ENCODE measurements around the gene TNNC1.

Gene TNNC1

DNA sequence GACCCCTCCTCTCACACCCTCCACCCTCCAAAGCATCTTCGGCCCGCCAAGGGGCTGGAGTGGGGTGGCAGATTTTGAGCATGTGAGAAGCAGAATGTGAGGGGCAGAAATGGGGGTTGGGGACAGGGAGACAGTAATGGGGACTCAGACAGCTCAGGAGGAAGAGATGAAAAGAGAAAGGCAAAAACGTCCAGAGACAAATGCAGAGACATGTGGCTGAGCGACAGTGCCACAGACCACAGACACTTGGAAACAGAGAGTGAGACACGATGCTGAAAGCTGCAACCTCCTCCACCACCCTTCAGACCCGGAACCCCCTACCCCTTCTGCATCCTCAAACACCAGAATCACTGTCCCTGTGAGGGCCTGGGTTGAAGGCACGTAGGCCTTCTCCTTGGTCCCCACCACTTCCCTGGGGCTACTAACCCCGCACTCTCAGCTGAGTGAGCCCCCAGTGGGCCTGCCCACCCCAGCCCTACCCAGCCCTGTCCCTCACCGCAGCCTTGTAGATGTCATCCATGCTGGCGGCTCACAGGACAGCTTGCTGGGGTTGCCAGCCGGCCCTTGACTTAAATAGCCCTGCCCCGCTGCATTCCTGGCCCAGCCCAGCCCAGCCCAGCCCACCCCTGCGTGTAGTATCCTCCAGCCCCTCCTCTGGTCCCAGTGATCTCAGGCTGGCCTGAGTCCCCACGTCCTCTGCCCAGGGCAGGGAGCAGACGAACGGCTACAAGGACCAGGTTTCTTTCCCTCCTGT lies at the start of gene TNNC1:
Gene TNNC1, minus strand, starts transcription at position 546 of the 754 bp plus-strand sequence. Its CDS starts 26 bp downstream, at position 520.
- no peak for DNase-seq

DNA sequence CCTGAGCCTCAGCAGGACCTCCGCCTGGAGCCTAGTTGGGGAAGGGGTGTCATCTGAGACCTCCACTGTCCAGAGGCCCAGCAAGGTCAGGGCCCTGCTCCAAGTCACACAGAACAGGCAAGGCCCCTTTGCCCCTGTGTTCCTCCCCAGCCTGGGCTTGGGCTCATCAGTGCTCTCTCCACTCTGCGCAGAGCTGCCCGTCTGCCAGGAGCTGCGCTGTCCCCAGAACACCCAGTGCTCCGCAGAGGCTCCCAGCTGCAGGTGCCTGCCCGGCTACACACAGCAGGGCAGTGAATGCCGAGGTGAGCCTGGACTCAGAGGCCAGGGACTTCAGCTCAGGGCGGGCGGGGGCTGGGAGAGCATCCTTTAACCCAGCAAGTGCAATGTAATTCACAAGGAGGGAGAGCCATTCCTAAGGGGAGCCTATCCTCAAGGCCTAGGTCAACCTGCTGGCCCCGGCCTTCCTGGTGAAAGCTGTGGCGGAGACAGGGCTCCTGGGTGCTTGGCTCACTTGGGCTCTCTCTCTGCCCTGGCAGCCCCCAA lies 49.0 kb upstream of the TNNC1 start:
- DNase-seq = no peak

DNA sequence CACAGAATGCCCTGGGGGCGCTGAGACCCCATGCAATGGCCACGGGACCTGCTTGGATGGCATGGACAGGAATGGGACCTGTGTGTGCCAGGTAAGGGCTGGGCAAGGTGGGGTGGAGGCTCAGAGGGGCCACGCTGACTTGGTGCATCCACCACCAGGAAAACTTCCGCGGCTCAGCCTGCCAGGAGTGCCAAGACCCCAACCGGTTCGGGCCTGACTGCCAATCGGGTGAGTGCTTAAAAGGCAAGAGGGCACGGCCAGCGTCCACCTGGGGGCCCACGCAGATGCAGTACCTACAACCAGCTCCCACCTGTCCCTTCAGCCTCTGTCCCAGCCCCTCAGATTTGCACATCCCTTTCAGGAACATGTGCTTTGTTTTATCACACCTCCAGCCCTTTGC lies 48.2 kb upstream of the TNNC1 start:
- DNase-seq = no peak

- no peak for DNase-seq
Measured at GRCh38 chr3:52501046-52501445, 47.2 kb upstream of the TNNC1 start.

GRCh38 chr3:52498137-52499054 lies 44.6 kb upstream of the TNNC1 start:
- DNase-seq = peak; percentile 100

GRCh38 chr3:52495777-52496602 lies 42.1 kb upstream of the TNNC1 start:
- DNase-seq = peak; percentile 71

DNA sequence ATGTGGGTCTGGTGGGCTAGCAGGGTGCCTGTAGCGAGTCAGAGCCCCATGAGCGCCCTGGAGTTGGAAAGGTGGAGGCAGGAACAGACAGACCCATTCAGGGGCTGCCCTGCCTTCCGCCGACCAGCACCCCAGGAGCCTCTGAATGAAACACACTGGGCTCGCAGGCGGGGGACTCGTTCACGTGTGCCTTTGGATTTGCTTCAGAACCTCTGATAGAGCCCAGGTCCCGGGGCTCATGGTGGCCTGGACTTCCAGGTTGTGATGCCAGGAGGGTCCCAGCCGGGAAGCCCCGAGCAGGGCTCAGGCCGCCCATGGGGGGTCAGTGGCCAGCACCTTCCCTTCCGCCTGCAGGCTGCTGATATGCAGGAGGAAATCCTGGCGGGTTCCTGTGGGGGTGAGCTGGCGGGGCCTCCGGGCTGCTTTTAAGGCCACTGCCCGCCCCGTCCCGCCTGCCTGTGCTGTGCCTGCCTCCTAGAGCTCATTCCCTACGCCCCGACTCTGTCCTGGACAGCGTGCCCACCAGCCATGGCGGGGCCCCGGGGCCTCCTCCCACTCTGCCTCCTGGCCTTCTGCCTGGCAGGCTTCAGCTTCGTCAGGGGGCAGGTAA lies 41.1 kb upstream of the TNNC1 start, which contains the start of gene STAB1:
Gene STAB1, plus strand, starts transcription at position 453 of the 610 bp plus-strand sequence. Its CDS starts 76 bp downstream, at position 529.
- no peak for DNase-seq

DNA sequence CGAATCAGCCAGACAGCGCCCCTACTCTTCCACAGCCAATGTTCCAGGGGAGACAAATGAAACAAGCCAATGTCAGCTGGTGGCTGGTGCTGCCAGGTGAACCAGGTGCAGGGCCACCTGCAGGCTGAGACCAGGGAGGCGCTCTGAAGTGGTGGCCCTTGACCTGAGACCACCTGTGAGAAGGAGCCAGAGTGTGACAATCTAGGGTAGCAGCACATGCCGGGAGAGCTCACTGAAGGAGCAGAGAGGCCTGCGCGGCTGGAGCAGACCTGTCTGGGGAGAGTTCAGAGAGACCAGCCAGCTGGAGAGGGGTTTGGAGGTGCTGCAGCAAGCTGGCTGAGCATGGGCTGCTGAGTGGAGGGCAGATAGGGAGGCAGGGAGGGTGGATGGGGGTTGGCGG lies 40.6 kb upstream of the TNNC1 start:
- no peak for DNase-seq

- DNase-seq = no peak
Measured at GRCh38 chr3:52493232-52494017, 39.6 kb upstream of the TNNC1 start.

DNA sequence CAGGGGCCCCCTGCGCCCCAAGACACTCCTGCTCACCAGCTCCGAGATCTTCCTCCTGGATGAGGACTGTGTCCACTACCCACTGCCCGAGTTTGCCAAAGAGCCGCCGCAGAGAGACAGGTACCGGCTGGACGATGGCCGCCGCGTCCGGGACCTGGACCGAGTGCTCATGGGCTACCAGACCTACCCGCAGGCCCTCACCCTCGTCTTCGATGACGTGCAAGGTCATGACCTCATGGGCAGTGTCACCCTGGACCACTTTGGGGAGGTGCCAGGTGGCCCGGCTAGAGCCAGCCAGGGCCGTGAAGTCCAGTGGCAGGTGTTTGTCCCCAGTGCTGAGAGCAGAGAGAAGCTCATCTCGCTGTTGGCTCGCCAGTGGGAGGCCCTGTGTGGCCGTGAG lies 38.2 kb upstream of the TNNC1 start:
- DNase-seq = no peak

DNA sequence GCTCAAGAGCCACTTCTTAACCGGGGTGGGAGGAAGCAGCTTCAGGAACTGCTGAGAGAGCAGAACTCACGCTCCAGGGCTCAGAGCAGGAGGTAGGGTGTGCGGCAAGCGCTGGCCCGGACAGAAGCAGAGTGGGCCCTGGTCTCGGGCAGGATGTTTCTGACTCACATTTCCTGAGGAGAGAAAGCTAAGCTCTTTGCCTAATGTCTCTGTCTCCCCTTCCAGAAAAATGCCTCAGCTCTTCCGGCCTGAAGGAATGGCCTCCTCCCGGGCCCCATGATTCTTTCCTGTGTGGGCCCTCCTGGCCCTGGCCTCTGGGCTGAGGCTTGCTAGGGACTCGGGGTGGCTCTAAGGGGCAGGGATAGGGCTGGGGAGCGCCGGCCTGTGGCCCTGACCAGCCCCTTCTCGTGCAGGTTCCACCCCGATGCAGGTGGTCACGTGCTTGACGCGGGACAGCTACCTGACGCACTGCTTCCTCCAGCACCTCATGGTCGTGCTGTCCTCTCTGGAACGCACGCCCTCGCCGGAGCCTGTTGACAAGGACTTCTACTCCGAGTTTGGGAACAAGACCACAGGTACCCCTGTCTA lies 37.2 kb upstream of the TNNC1 start:
- no peak for DNase-seq

DNA sequence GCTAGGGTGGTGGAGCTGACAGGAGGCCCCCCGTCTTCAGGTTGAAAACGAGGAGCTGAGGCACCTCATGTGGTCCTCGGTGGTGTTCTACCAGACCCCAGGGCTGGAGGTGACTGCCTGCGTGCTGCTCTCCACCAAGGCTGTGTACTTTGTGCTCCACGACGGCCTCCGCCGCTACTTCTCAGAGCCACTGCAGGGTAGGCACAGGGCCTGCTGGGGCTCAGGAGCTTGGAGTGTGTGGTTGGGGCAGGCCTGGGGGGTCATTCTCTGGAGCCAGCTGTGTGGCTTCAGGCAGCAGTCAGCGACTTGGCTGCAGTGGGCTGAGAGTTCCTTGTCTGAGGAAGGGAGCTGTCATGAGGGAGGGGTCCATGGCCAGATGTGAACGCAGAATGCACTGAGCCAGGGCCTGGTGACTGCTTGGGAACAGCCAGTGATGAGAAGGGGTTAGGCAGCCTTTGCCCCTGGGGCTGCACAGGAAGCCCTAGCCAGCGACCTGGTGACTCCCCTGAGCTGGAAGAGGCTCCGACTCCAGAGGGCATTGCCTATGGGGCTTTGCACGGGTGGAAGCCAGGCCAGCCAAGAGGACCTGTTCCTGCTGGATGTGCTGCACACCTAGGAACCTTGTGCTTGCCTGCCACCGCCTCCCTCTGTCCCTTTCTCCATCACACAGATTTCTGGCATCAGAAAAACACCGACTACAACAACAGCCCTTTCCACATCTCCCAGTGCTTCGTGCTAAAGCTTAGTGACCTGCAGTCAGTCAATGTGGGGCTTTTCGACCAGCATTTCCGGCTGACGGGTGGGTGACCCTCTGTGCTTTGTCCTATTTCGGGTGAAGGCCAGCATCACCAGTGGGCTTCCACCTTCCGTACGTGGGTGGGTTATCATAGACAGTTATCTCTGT lies 36.4 kb upstream of the TNNC1 start:
- no peak for DNase-seq

GRCh38 chr3:52489453-52489852 lies 35.6 kb upstream of the TNNC1 start:
- no peak for DNase-seq

DNA sequence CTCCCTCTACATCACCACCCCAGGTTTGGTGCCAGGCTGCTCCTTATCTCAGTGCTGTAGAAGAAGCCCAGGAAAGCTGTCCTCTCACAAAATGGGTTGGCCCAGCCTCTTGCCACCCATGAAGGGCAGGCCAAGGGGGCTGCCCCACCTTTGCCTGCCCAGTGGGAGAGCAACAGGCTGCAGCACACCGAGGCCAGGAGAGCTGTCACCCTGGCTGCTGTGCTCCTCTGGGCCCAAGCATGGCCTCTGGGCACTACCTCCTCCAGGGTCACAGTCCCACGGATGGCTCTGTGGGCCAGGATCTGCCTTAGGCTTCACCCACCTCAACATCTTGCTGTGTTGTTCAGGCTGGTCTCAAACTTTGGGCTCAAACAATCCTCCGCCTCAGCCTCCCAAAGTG lies 34.9 kb upstream of the TNNC1 start:
- no peak for DNase-seq

GRCh38 chr3:52487788-52488691 lies 34.2 kb upstream of the TNNC1 start:
- DNase-seq = no peak

DNA sequence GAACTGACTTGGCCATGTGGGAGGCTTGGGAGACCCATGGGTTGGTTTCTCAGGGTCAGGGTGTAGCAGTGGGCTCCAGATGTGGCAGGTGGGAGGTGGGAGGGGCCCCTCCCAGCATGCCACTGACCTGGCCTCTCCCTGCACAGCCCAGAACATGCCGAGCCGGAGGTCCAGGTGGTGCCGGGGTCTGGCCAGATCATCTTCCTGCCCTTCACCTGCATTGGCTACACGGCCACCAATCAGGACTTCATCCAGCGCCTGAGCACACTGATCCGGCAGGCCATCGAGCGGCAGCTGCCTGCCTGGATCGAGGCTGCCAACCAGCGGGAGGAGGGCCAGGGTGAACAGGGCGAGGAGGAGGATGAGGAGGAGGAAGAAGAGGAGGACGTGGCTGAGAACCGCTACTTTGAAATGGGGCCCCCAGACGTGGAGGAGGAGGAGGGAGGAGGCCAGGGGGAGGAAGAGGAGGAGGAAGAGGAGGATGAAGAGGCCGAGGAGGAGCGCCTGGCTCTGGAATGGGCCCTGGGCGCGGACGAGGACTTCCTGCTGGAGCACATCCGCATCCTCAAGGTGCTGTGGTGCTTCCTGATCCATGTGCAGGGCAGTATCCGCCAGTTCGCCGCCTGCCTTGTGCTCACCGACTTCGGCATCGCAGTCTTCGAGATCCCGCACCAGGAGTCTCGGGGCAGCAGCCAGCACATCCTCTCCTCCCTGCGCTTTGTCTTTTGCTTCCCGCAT lies 33.4 kb upstream of the TNNC1 start:
- DNase-seq = no peak

GRCh38 chr3:52484680-52485461 lies 31.0 kb upstream of the TNNC1 start:
- DNase-seq = no peak

All from MV-4-11 (cell line).